B cell (primary cell): ENCODE data around the gene MKRN1. TPM values are rescaled to one million over a fixed set of nuclear protein-coding genes. Genes with fewer than 3 reads are reported as not detected.

ENCODE experiments used
- ATAC-seq: fragments of 200-7000 bp; cut with Tn5 transposase; one replicate; pipeline ENCODE4 v1.10.0; 2021; ENCODE audit warnings: low read depth, mild to moderate bottlenecking, moderate number of reproducible peaks, moderate library complexity
- CTCF ChIA-PET: fragments of 350-600 bp; sonication (Branson Sonifier 250); formaldehyde crosslinking; loops from one replicate; lab custom pipeline; 2021; ENCODE audit warnings: antibody characterized with exemption, inconsistent platforms; lab: Charles Lee
- POLR2A ChIA-PET: fragments of 350-600 bp; sonication (Branson Sonifier 250); formaldehyde crosslinking; loops from one replicate; lab custom pipeline; 2021; ENCODE audit warnings: antibody characterized with exemption; lab: Charles Lee
- DNase-seq: peaks from one replicate; pipeline ENCODE4 v3.0.0; 2013
- H2AFZ ChIP-seq: 2 replicates; pipeline ENCODE4 v1.6.1; 2012; ENCODE audit warnings: mild to moderate bottlenecking, low read depth, low read length; ENCODE audit not compliant: insufficient read depth, poor library complexity, severe bottlenecking
- H3K27ac ChIP-seq, 2 donors: 1 replicate in 1 of 2; 2 replicates in 1 of 2; pipeline ENCODE4 v1.5.1; 2012 to 2013; ENCODE audit warnings: low read length in 2 of 2, mild to moderate bottlenecking in 2 of 2, moderate library complexity in 1 of 2
- H3K27me3 ChIP-seq, 4 experiments: fragments of 200-600 bp in 1 of 4; sonication (generic) in 1 of 4; replicated peaks in 1 of 4; 1 replicate in 2 of 4; 2 replicates in 2 of 4; pipeline versions ENCODE4 v1.6.1 to v1.7.0; 2013 to 2016; ENCODE audit warnings: low read length in 3 of 4, mild to moderate bottlenecking in 2 of 4, mixed read lengths in 1 of 4, moderate library complexity in 1 of 4; ENCODE audit not compliant: insufficient read depth in 4 of 4, control insufficient read depth in 3 of 4; ENCODE audit errors: control extremely low read depth in 1 of 4
- H3K36me3 ChIP-seq, 2 experiments: replicated peaks in 1 of 2; 1 replicate in 1 of 2; 2 replicates in 1 of 2; pipeline versions ENCODE4 v1.6.1 to v1.7.1; 2013; ENCODE audit warnings: low read length in 1 of 2; ENCODE audit not compliant: insufficient read depth in 2 of 2, control insufficient read depth in 1 of 2; ENCODE audit errors: control extremely low read depth in 1 of 2, extremely low read depth in 1 of 2
- H3K4me1 ChIP-seq, 2 donors: fragments of 200-600 bp in 1 of 2; sonication (generic) in 1 of 2; 1 replicate in 1 of 2; 2 replicates in 1 of 2; pipeline versions ENCODE4 v1.5.1 to v1.6.1; 2013 to 2017; ENCODE audit warnings: low read length in 2 of 2; ENCODE audit not compliant: control insufficient read depth in 2 of 2, insufficient read depth in 2 of 2
- H3K4me2 ChIP-seq: replicated peaks from 2 replicates; pipeline ENCODE3; 2012; ENCODE audit warnings: mild to moderate bottlenecking, low read depth, low read length; ENCODE audit not compliant: poor library complexity, severe bottlenecking
- H3K4me3 ChIP-seq, 5 experiments: fragments of 200-600 bp in 1 of 5; sonication (generic) in 1 of 5; 1 replicate in 3 of 5; 2 replicates in 2 of 5; pipeline versions ENCODE4 v1.5.1 to v1.7.0; 2011 to 2016; ENCODE audit warnings: low read length in 4 of 5, mild to moderate bottlenecking in 4 of 5, low read depth in 2 of 5, control low read depth in 1 of 5, moderate library complexity in 1 of 5; ENCODE audit not compliant: insufficient read depth in 1 of 5; ENCODE audit errors: control extremely low read depth in 1 of 5, extremely low read depth in 1 of 5
- H3K79me2 ChIP-seq: fragments of 200-600 bp; sonication (generic); one replicate; pipeline ENCODE4 v1.6.0; 2016; ENCODE audit warnings: low read length; ENCODE audit not compliant: control insufficient read depth, insufficient read depth
- H3K9ac ChIP-seq: fragments of 200-600 bp; sonication (generic); 2 replicates; pipeline ENCODE4 v1.6.1; 2017; ENCODE audit warnings: mild to moderate bottlenecking, low read length, moderate library complexity
- H3K9me3 ChIP-seq, 3 donors: one replicate each; pipeline versions ENCODE4 v1.6.1 to v1.7.1; 2013; ENCODE audit warnings: low read length in 2 of 3; ENCODE audit not compliant: control insufficient read depth in 2 of 3, insufficient read depth in 1 of 3; ENCODE audit errors: control extremely low read depth in 1 of 3
- H4K20me1 ChIP-seq: 2 replicates; pipeline ENCODE4 v1.6.0; 2012; ENCODE audit warnings: mild to moderate bottlenecking, low read length; ENCODE audit not compliant: insufficient read depth, control insufficient read depth, poor library complexity, severe bottlenecking
- H3K27ac Mint-ChIP-seq: one replicate; pipeline ENCODE4 v1.8.0; 2021; ENCODE audit warnings: mixed read lengths
- H3K27me3 Mint-ChIP-seq: one replicate; pipeline ENCODE4 v1.8.0; 2021; ENCODE audit warnings: mixed read lengths
- H3K4me1 Mint-ChIP-seq: one replicate; pipeline ENCODE4 v1.8.0; 2021; ENCODE audit warnings: mixed read lengths
- H3K4me3 Mint-ChIP-seq: one replicate; pipeline ENCODE4 v1.8.0; 2021; ENCODE audit warnings: mixed read lengths
- H3K9me3 Mint-ChIP-seq: one replicate; pipeline ENCODE4 v1.8.0; 2022; ENCODE audit warnings: mixed read lengths; ENCODE audit not compliant: insufficient read depth
- EZH2 ChIP-seq: IDR thresholded peaks from 2 replicates; pipeline ENCODE4 v1.6.1; 2012; ENCODE audit warnings: borderline replicate concordance, low read depth, mild to moderate bottlenecking, moderate library complexity, low read length; ENCODE audit not compliant: insufficient read depth, poor library complexity, severe bottlenecking
- WGBS: methylation state at CpG from one replicate; pipeline ENCODE4 v1.1.5; 2013; ENCODE audit warnings: missing lambda C conversion rate; ENCODE audit not compliant: insufficient coverage; 5-methylcytosine and 5-hydroxymethylcytosine counted together
- intact Hi-C: fragments of 100-400 bp; cut with micrococcal nuclease; formaldehyde crosslinking; loops from one replicate; pipeline ENCODE4 v1.10.0; 2022
- polyA plus RNA-seq: library from polyadenylated mRNA; depleted of rRNA; stranded (reverse); fragments of >200 nt; gene quantifications from 2 replicates; pipeline ENCODE4 v1.2.3, GENCODE V29; 2012
- total RNA-seq, 2 donors: library from RNA; stranded (reverse); fragments of 120-200 nt in 1 of 2; gene quantifications; 1 replicate in 1 of 2; 2 replicates in 1 of 2; pipeline versions ENCODE4 v1.2.3 to v1.2.4, GENCODE V29; 2013 to 2022
- TF ChIP-seq, protein P1 (sequence below): fragments of 200-600 bp; IDR thresholded peaks from one replicate; pipeline ENCODE4 v1.8.0; 2022; ENCODE audit warnings: antibody characterized with exemption, mild to moderate bottlenecking

The MKRN1 gene
- total and polyA plus RNA-seq, 2 donors (not counting 1 experiment from before 2014, with no cell fraction given): 41.9 to 147 TPM

DNA sequence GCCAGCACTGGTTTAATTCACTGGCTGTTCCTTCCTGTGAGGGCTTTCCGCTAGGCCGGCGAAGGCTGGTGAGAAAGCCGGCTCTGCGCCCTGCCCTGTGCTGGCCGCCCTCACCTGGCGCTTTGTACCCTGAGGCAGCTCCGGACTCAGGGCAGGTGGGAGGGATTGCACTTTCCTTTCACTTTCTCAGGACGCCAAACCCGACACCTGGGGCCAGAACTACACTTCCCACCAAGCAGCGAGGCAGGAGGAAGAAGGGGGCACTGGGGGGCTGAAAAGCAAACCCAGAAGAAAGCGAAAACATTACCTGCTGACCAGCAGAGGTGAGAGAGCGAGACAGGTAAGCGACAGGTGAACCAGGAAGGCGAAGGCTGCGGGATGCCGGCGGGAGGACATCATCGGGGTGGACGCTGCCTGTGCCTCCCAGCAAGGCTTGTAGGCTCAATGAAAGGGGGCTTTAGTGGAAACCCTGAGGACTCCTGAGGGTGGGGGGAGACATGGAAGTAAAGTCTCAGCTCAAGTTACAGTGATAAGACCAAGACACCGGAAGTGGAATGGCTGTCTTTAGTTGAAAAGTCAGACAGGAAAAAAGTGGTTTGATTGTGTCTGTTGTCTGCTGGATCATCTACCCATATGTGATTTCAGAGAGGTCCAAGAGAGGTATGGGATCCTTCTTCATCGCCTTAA lies 75.3 kb downstream of the MKRN1 start, which contains the start of gene RAB19:
TSS of gene RAB19 (plus strand) at position 181 of the 687 bp plus-strand sequence. CDS start 3,589 bp downstream, outside the sequence.
- Histone ChIP-seq H2AFZ (peak within 1 kb of the TSS; percentile 89), H3K36me3 (no peaks in the 10 kb centered on the region), H3K9ac (peak within 1 kb of the TSS; percentile 70), H3K9me3 (no peaks in the 10 kb centered on the region), H3K79me2 (no peaks in the 10 kb centered on the region), H3K27me3 (no peaks in the 10 kb centered on the region), H3K27ac (peak within 1 kb of the TSS; percentile 7 to 8), H4K20me1 (no peaks in the 10 kb centered on the region), H3K4me2 (peak within 1 kb of the TSS; percentile 78), H3K4me3 (peak within 1 kb of the TSS; percentile 54 to 90 (median 64)), H3K4me1 (peaks cover 5 to 15% of the 10 kb centered on the region in 2 donors)
- 14% methylated on average over 17 of the region's 22 CpGs for WGBS
- Mint-ChIP-seq H3K4me1 (peaks cover 11% of the 10 kb centered on the region), H3K9me3 (no peaks in the 10 kb centered on the region), H3K27me3 (peaks cover 3% of the 10 kb centered on the region), H3K27ac (peak within 1 kb of the TSS; percentile 62), H3K4me3 (peak within 1 kb of the TSS; percentile 93)
- intact Hi-C loops: no loop called here
- ChIA-PET POLR2A (no interaction called here), CTCF (no interaction called here)
- peak; percentile 61 for DNase-seq
- ATAC-seq: peak; percentile 83
- no peak for TF ChIP-seq EZH2
- TF ChIP-seq, protein P1, sequence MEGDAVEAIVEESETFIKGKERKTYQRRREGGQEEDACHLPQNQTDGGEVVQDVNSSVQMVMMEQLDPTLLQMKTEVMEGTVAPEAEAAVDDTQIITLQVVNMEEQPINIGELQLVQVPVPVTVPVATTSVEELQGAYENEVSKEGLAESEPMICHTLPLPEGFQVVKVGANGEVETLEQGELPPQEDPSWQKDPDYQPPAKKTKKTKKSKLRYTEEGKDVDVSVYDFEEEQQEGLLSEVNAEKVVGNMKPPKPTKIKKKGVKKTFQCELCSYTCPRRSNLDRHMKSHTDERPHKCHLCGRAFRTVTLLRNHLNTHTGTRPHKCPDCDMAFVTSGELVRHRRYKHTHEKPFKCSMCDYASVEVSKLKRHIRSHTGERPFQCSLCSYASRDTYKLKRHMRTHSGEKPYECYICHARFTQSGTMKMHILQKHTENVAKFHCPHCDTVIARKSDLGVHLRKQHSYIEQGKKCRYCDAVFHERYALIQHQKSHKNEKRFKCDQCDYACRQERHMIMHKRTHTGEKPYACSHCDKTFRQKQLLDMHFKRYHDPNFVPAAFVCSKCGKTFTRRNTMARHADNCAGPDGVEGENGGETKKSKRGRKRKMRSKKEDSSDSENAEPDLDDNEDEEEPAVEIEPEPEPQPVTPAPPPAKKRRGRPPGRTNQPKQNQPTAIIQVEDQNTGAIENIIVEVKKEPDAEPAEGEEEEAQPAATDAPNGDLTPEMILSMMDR: no peak

Other genes starting within 250 kb of the MKRN1 start
- gene SLC37A3, start 81.0 kb downstream of the MKRN1 start, total RNA-seq: 20.1 TPM in 2 replicates
- 9.1 and 23.1 TPM in 2 replicates for gene SLC37A3, start 81.0 kb downstream of the MKRN1 start, polyA plus RNA-seq
- 0.37 and 0.51 TPM in 2 replicates for gene RAB19, start 75.4 kb downstream of the MKRN1 start, total RNA-seq
- gene RAB19, start 75.4 kb downstream of the MKRN1 start, polyA plus RNA-seq: 0.71 and 1.1 TPM in 2 replicates
- not detected in 2 replicates for gene DENND2A, start 161.3 kb upstream of the MKRN1 start, total RNA-seq
- 0.03 and 0.31 TPM in 2 replicates for gene DENND2A, start 161.3 kb upstream of the MKRN1 start, polyA plus RNA-seq
- 32.6 and 33.7 TPM in 2 replicates for gene ADCK2, start 193.4 kb upstream of the MKRN1 start, total RNA-seq
- 9.9 and 13.3 TPM in 2 replicates for gene ADCK2, start 193.4 kb upstream of the MKRN1 start, polyA plus RNA-seq
- 67.9 and 77.3 TPM in 2 replicates for gene NDUFB2, start 217.2 kb upstream of the MKRN1 start, total RNA-seq
- 151 and 171 TPM in 2 replicates for gene NDUFB2, start 217.2 kb upstream of the MKRN1 start, polyA plus RNA-seq